Erythroblast (primary cell): ENCODE data around the gene RHBDL3.

Experiments
- GATA1 ChIP-seq: IDR thresholded peaks from 2 replicates; pipeline ENCODE4 v1.6.1; 2011; ENCODE audit warnings: low read depth, mild to moderate bottlenecking, control low read depth, low read length, moderate library complexity
- POLR2A ChIP-seq: IDR thresholded peaks from 2 replicates; pipeline ENCODE4 v1.6.1; 2011; ENCODE audit warnings: mild to moderate bottlenecking, low read length

- TF ChIP-seq POLR2A (no peak), GATA1 (no peak)
These were observed 90.7 kb downstream of the RHBDL3 start for GRCh38 chr17:32356378-32356743.
